NCI-H446 (cell line): ENCODE data around the gene KRT73.

ENCODE experiments used
- DNase-seq, 2 experiments: peaks; one replicate each; lab custom pipeline; 2025; lab: John Stamatoyannopoulos, UW

KRT73 gene

GRCh38 chr12:52618216-52618615 lies at the start of gene KRT73:
Gene KRT73, minus strand, starts transcription at chr12:52618559. Its CDS starts 35 bp downstream, at chr12:52618524.
- no peak for DNase-seq

DNA sequence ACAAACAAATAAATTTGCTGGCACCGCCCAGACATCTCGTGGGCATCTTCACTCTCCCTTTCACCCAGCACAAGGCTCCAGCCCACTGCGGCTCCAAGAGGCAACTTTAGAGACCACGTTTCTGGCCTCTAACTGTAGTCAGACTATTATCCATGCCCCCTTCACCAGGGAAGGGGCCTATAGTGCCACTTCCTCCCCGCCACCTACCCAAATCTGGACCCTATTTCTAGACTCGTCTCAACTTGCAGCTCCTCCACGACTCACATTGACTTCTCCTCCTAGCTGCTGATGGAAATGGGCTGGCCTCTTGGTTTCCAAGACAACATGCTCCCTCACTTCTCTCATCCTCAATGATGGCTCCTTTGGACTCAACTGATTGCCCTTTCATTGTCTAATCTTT lies 49.6 kb upstream of the KRT73 start:
- no peak for DNase-seq

GRCh38 chr12:52667509-52667908 lies 49.1 kb upstream of the KRT73 start:
- no peak for DNase-seq

DNA sequence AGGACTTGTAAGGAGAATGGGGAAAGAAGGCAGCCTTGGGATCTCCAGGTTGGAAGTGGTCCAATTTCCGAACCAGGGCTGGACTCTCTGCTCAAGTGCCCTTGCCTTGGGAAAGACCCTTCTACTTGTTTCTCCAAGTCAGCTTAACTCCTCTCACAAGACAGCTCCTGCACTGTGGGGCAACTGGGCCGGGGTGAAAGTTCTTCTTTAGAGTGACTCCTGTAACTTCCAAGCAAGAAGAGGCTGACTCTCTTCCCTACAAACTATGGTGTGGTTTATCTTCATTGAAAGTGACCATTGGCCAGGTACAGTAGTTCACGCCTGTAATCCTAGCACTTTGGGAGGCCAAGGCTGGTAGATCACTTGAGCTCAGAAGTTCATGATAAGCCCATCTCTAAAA lies 48.1 kb upstream of the KRT73 start:
- no peak for DNase-seq

DNA sequence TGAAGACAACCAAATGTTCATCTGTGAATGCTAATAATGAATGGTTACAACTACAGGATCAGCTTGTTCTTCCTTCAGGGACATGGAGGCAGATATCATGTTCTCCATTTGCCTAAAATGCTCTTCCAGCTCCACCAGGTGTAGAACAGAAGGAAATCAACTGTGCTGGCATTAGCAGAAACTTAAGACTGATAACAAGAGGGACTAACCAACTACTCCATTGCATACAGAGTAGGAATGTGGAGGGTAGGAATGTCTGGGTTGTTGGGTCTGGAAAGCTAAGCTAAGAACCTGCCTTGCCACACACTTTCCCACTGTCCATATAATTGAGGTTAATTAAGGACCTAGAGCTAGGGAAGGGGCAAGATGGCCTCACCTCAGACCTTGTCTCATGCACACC lies 45.1 kb upstream of the KRT73 start:
- no peak for DNase-seq

DNA sequence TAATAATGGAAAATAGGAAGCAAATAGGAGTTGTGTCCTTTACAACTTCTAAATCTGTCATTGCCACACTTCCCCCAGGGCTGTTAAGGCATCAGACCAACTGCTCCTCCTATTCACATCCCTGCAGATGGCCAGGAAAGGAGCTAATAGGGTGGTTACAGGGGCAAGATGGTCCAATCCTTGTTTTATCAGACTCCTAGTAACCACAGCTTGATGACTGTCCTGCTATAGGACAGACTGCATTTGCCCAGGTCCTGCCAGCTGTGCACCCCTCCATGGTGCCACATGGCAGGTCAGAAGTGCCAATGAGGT lies 44.5 kb upstream of the KRT73 start:
- no peak for DNase-seq

- no peak for DNase-seq
Observed at GRCh38 chr12:52662093-52662917, 43.9 kb upstream of the KRT73 start.

GRCh38 chr12:52661668-52662067 lies 43.3 kb upstream of the KRT73 start:
- no peak for DNase-seq

DNA sequence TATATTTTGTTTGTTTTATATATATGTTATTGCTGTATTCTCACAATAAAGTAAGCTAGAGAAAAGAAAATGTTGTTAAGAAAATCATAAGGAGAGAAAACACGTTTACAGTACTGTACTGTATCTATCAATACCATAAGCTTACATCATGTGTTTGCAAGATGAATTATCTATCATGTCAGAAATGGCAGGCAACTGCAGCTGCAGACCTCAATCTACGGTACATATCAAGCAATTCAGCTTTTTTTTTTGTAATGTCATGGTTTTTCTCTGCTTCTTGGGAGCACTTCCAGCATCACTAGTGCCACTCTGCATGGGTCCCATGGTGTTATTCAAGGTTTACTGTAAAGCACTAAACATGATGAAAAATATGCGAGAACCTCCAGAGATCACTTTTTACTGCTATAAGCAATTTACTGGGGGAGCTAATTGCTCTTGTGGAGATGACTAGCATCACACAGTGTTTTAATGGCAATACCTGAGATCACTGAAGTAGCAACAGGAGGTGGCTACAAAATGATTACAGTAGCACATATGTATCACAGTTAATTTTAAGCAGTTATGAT lies 42.7 kb upstream of the KRT73 start:
- no peak for DNase-seq

DNA sequence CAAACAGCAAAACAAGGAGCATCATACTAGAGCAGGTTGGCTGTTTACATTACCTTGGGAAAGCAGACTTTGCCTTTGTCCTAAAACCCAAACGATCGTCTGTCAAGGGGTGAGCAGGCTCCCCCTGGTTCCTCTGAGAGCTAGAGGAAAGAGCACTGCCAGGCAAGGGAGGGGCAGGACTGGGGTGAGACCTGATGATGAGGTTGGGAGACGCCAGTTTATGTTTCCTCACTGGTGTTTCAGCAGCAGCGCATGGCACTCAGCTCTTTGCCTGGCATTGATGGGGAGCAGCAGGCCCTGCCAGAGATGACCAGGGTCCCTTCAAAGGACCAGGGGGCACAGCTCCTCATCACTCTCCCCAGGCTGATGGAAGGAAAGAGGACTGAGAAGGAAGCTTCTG lies 41.6 kb upstream of the KRT73 start:
- DNase-seq = no peak

GRCh38 chr12:52659395-52659794 lies 41.0 kb upstream of the KRT73 start:
- DNase-seq = no peak

DNA sequence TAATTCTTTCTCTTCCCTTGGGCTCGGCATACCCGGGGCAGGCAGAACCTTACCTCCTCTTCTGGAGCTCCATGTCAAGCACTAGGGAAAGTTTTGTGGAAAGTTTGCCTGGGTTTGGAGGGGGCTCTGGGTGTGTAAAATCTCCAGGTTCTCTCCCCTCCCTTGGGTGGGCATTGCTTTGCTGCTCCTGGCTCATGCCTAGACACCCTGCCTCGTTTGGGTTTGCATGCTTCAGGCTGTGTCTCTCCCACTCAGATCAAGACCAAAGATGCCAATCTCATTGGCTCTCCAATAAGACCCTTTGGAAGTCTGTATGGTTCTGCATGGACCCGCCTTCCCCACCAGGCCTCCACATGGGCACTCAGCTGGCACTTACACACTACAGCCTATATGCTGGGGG lies 39.8 kb upstream of the KRT73 start:
- no peak for DNase-seq

- no peak for DNase-seq
Observed at GRCh38 chr12:52657250-52657902, 39.0 kb upstream of the KRT73 start.

DNA sequence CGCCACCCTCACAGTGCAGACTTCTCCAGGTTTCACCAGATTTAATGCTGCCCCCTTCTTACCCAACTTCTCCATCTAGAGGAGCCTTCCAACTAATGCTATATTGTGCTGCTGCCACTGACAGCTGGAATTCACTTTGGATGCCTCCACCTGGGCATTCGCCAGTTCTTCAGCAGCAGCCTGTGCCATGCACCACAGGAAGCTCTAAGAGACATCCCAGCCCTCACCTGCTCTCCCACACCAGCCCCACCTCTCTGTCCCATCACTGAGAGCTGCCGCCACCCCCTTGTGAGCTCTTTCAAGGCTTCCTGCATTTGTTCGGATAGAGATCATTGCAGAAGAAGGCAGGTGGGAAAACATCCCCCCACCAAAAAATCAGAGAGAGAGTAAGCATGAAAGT lies 38.3 kb upstream of the KRT73 start:
- no peak for DNase-seq

- DNase-seq = no peak
Observed at GRCh38 chr12:52655720-52656124, 37.4 kb upstream of the KRT73 start.

DNA sequence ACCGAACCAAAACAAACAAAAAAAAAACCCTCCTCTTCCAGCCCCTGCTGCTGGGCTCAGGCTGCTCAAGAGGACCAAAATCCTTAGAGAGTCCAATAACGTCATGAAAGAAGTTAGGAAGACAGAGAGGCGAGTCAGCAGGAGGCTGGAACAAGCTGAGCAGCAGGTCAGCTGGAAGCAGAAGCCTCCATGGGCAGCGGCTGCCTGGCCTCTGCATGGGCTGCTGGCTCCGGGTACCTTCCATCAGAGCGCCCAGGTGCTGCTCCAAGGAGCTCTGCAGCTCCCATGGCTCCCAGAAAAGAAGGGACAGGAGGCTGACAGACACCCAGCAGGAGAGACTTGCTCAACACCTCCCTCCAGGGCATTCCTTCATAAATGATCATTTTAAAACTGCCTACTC lies 36.9 kb upstream of the KRT73 start:
- DNase-seq = no peak

DNA sequence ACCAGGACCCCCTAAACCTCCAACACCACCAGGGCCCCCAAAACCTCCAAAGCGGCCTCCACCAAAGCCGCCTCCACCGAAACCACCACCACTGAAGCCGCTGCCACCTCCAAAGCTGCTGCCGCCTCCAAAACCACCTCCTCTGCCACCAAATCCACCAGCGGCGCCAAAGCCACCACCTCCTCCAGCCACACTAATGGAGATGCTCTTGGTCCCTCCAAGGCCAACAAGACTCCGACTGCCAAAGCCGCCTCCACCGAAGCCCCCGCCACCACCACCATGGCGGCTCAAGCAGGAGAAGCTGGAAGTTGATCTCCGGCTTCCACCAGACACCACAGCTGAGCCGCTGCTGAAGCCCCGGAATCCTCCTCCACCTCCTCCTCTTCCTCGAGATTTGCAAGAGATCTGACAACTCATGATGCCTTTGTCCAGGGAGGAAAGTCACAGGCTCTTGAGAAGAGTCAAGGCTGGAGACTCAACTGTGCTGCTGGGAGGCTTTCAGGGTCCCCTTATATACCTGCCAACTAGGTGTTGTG lies 33.4 kb upstream of the KRT73 start, which contains the start of gene KRT2:
Gene KRT2 (minus strand): TSS at position 486 of the 536 bp plus-strand sequence. CDS start 69 bp downstream, at position 417.
- DNase-seq = no peak

DNA sequence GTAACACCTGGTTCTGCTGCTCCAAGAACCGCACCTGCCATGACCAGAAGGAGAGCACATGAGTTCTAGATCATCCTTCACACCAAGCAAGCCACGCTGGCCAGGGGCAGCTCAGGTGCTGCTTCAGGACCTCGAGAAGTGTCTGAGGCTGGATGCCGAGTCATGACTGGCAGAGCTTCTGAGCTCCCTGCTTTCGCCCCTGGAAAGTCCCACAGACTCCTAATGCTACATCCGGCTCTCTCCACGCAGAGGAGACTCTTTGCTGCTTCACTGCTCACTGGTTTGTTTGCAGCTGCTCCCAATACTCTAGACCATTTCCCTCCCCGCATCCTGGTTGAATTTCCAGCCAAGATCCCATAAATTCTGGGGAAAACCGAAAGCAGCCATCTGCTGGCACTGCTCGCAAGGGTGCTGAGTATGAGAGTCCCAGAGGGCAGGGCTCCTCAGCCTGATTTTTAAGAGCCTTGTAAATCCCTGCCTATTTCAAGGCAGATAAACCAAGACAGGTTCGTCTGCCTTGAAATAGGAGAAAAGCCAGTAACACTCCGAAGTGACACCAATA lies 32.2 kb upstream of the KRT73 start:
- no peak for DNase-seq

DNA sequence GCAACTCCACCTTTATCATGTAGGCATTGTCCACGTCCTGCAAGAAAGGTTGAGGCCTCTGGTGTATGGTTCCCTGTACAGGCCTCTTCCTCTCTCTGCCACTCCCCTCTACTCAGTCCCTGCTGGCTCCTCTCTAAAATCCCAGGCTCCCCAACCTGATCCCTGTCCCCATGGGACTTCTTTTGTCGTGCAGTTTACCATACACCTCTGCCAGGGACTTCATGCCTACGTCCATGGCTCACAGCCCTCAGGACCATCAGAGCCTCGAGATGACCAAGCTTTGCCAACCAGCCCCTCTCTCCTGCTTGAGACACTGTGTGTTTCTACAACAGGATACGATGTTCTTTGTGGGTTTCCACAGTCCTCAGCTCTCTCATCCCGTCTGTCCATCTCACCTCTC lies 30.7 kb upstream of the KRT73 start:
- no peak for DNase-seq

DNA sequence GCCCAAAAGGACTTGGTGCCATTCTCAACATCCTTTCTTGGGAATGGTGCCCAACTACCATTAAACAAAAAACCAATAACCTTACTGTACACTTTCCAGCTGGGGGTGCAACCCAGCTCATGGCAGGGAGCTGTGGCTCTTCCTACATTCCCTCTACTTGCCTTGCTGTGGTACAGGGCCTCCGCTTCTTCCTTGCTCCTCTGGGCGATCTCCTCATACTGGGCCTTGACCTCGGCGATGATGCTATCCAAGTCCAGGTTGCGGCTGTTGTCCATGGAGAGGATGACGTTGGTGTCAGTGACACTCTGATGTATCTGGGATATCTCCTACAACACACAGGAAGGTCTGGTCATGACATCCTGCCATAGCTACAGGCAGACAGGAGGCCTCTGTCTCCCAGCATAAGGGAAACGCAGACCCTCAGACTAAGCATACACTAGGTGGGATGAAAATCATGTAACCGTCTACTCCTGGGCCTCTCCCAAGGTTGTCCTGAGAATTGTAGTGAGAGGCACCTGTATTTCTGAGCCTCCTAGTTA lies 29.7 kb upstream of the KRT73 start:
- no peak for DNase-seq

- DNase-seq = no peak
Observed at GRCh38 chr12:52647601-52648000, 29.2 kb upstream of the KRT73 start.

DNA sequence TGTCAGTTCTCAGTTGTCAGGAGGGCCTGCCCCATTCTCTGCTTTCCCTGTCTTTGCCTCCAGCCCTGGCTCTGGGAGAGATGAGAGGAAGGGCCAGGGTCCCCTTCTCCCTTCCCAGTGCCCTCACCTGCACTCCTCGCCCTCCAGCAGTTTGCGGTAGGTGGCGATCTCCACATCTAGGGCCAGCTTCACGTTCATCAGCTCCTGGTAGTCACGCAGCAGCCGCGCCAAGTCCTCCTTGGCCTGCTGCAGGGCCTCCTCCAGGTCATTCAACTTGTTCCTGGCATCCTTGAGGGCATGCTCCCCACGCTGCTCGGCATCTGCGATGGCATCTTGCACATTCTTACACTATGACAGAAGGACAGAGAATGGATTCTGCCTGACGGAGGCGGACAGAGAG lies 28.3 kb upstream of the KRT73 start:
- no peak for DNase-seq

- DNase-seq = no peak
Observed at GRCh38 chr12:52645982-52646381, 27.6 kb upstream of the KRT73 start.
